Measurements from ENCODE around the gene ZBTB16. TPM values are rescaled to one million over a fixed set of nuclear protein-coding genes. Genes with fewer than 3 reads are reported as not detected.
A peak's percentile ranks its signal among the peaks of the same experiment; 100 is the strongest.

ZBTB16 gene
- total and polyA plus RNA-seq, 2 donors (not counting 3 experiments of a cell fraction or from before 2014, with no cell fraction given) = 9.8 to 20.3 TPM

DNA sequence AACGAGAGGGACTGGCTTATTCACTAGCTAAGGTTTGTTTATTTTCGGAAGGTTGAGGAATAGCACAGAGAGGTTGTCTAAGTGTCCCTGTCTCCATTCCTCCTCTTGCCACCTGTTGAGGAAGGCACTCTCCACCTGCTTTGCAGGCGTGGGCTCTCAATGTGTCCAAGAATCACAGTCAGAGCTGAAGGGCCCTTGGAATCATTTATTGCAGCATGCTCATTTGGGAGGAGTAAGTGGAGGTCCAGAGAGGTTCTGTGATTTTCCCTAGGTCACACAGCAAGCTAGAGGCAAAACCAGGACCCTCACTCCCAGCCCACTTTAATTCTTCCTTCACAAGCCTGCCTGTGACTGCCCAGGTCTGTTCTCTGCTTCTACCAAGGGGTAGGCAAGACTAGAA, 21.3 kb downstream of the ZBTB16 start:
- no peaks in the 10 kb centered on the region for H3K9me3 ChIP-seq (replicated peaks; ENCODE audit: control insufficient read depth, insufficient read depth, low read length)
- FAIRE-seq = peak; percentile 49
- H3K27me3 ChIP-seq (ENCODE audit: control insufficient read depth in 2 of 2, insufficient read depth in 2 of 2, low read length in 2 of 2) = no peaks in the 10 kb centered on the region
- ChIA-PET CTCF (interaction anchor here (0.8 to 2.2 kb wide), 5 partner anchors 9 to 180 kb away, joined by 3 to 10 read pairs (median 4); no protein-coding TSS in a partner anchor), POLR2A (no interaction called here)
- no TSS peak for BruUV-seq (replicated peaks)
- peak overlapping the region; percentile 94 for H3K27ac ChIP-seq (ENCODE audit: insufficient read depth, low read depth, low read length)
- peaks cover 36% of the 10 kb centered on the region for H3K4me1 ChIP-seq (ENCODE audit: control insufficient read depth, extremely low read depth, insufficient read depth, low read length)
- H3K4me3 ChIP-seq (replicated peaks in 1 of 3; ENCODE audit: insufficient read depth in 1 of 3, low read depth in 1 of 3, low read length in 3 of 3) = no peak overlapping the region
- H2AFZ ChIP-seq (ENCODE audit: low read depth, low read length) = no peak overlapping the region
- dilution Hi-C loops (cut with MboI; ENCODE audit: extremely low pct_ligation_motif_present, low sequenced_read_pairs) = no loop called here
- intact Hi-C loops (cut with micrococcal nuclease) = loop anchor here (1.0 to 2.0 kb wide), 7 partner anchors 11 to 99 kb away; no protein-coding TSS in a partner anchor
- H3K9ac ChIP-seq (replicated peaks; ENCODE audit: extremely low read depth, insufficient read depth, low read length) = peak overlapping the region; percentile 56
- TF ChIP-seq, protein P1, sequence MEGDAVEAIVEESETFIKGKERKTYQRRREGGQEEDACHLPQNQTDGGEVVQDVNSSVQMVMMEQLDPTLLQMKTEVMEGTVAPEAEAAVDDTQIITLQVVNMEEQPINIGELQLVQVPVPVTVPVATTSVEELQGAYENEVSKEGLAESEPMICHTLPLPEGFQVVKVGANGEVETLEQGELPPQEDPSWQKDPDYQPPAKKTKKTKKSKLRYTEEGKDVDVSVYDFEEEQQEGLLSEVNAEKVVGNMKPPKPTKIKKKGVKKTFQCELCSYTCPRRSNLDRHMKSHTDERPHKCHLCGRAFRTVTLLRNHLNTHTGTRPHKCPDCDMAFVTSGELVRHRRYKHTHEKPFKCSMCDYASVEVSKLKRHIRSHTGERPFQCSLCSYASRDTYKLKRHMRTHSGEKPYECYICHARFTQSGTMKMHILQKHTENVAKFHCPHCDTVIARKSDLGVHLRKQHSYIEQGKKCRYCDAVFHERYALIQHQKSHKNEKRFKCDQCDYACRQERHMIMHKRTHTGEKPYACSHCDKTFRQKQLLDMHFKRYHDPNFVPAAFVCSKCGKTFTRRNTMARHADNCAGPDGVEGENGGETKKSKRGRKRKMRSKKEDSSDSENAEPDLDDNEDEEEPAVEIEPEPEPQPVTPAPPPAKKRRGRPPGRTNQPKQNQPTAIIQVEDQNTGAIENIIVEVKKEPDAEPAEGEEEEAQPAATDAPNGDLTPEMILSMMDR (IDR thresholded peaks at IDR 0.05; ENCODE audit: extremely low read depth in 1 of 2, insufficient read depth in 1 of 2, low read depth in 1 of 2, low read length in 2 of 2) = no peak
- TF ChIP-seq FOS (IDR thresholded peaks at IDR 0.05; ENCODE audit: borderline replicate concordance, insufficient read depth, low read length) (no peak), POLR2A (IDR thresholded peaks at IDR 0.05; ENCODE audit: low read depth, low read length) (no peak), EZH2 (IDR thresholded peaks at IDR 0.05; ENCODE audit: borderline replicate concordance, low read depth, low read length, severe bottlenecking) (no peak), JUN (IDR thresholded peaks at IDR 0.05; ENCODE audit: borderline replicate concordance, insufficient read depth, insufficient read length, low read depth) (no peak), MYC (IDR thresholded peaks at IDR 0.05; ENCODE audit: low read depth, low read length) (no peak), GATA2 (IDR thresholded peaks at IDR 0.05; ENCODE audit: insufficient read depth, insufficient read length, low read depth, low read length) (no peak), POLR2AphosphoS5 (IDR thresholded peaks at IDR 0.05; ENCODE audit: insufficient read depth, low read depth, low read length) (no peak)
- TF ChIP-seq, protein P2, sequence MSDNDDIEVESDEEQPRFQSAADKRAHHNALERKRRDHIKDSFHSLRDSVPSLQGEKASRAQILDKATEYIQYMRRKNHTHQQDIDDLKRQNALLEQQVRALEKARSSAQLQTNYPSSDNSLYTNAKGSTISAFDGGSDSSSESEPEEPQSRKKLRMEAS (IDR thresholded peaks at IDR 0.05; ENCODE audit: insufficient read depth, insufficient read length) = no peak
- peaks cover 5% of the 10 kb centered on the region for H3K79me2 ChIP-seq (ENCODE audit: control insufficient read depth, insufficient read depth, low read length)
- no peak for DNase-seq (ENCODE audit: low read depth, low spot score)
- H3K36me3 ChIP-seq (ENCODE audit: control insufficient read depth in 2 of 2, extremely low read depth in 1 of 2, insufficient read depth in 2 of 2, low read length in 2 of 2) = no peaks in the 10 kb centered on the region
- peak overlapping the region; percentile 61 for H3K4me2 ChIP-seq (ENCODE audit: insufficient read depth, low read length)
- no peaks in the 10 kb centered on the region for H3K9me1 ChIP-seq (replicated peaks; ENCODE audit: control insufficient read depth, extremely low read depth, insufficient read depth, low read length)
- no peaks in the 10 kb centered on the region for H4K20me1 ChIP-seq (replicated peaks; ENCODE audit: control insufficient read depth, extremely low read depth, insufficient read depth, low read length)

Measured in endothelial cell of umbilical vein (primary cell).